Adipocyte (in vitro differentiated cells): ENCODE data around the gene RS1.
A peak's percentile ranks its signal among the peaks of the same experiment; 100 is the strongest.

Experiments used
- DNase-seq: peaks from one replicate; pipeline ENCODE4 v3.0.0-alpha.2; 2015; ENCODE audit warnings: low read depth
- H3K27me3 ChIP-seq: replicated peaks from 2 replicates; pipeline ENCODE4 v1.7.0; 2013; ENCODE audit warnings: mild to moderate bottlenecking, low read length, moderate library complexity; ENCODE audit not compliant: control insufficient read depth, insufficient read depth
- H3K36me3 ChIP-seq: 2 replicates; pipeline ENCODE4 v1.7.0; 2013; ENCODE audit warnings: low read length, mild to moderate bottlenecking, moderate library complexity; ENCODE audit not compliant: control insufficient read depth, insufficient read depth, severe bottlenecking
- H3K4me1 ChIP-seq: 2 replicates; pipeline ENCODE4 v1.7.0; 2013; ENCODE audit warnings: mild to moderate bottlenecking, low read length, moderate library complexity; ENCODE audit not compliant: control insufficient read depth, insufficient read depth
- H3K4me3 ChIP-seq: 2 replicates; pipeline ENCODE4 v1.7.0; 2013; ENCODE audit warnings: mild to moderate bottlenecking, low read length, moderate library complexity
- H3K9ac ChIP-seq: 2 replicates; pipeline ENCODE4 v1.7.0; 2013; ENCODE audit warnings: mild to moderate bottlenecking, low read length, moderate library complexity
- H3K9me3 ChIP-seq: 2 replicates; pipeline ENCODE4 v1.7.0; 2013; ENCODE audit warnings: mild to moderate bottlenecking, low read length, moderate library complexity; ENCODE audit not compliant: control insufficient read depth

Gene RS1

GRCh38 chrX:18664947-18665346 lies 7.0 kb downstream of the RS1 start:
- Histone ChIP-seq H3K4me3 (no peak overlapping the region), H3K4me1 (no peaks in the 10 kb centered on the region), H3K9me3 (no peaks in the 10 kb centered on the region), H3K27me3 (no peaks in the 10 kb centered on the region), H3K36me3 (no peaks in the 10 kb centered on the region), H3K9ac (no peak overlapping the region)
- no peak for DNase-seq

- Histone ChIP-seq H3K9me3 (no peaks in the 10 kb centered on the region), H3K9ac (no peak overlapping the region), H3K4me3 (no peak overlapping the region), H3K27me3 (no peaks in the 10 kb centered on the region), H3K36me3 (no peaks in the 10 kb centered on the region), H3K4me1 (no peaks in the 10 kb centered on the region)
- DNase-seq, result no peak
Measured at GRCh38 chrX:18661273-18661672, 10.6 kb downstream of the RS1 start.

GRCh38 chrX:18654875-18655836 lies 16.8 kb downstream of the RS1 start:
- peak; percentile 6 for DNase-seq
- Histone ChIP-seq H3K4me1 (no peaks in the 10 kb centered on the region), H3K9ac (no peak overlapping the region), H3K27me3 (peaks cover 3% of the 10 kb centered on the region), H3K4me3 (no peak overlapping the region), H3K36me3 (no peaks in the 10 kb centered on the region), H3K9me3 (no peaks in the 10 kb centered on the region)

- H3K9me3 ChIP-seq, result no peaks in the 10 kb centered on the region
- H3K4me3 ChIP-seq, result no peak overlapping the region
- H3K4me1 ChIP-seq, result no peaks in the 10 kb centered on the region
- no peak for DNase-seq
- no peaks in the 10 kb centered on the region for H3K36me3 ChIP-seq
- H3K27me3 ChIP-seq, result peaks cover 3% of the 10 kb centered on the region
- no peak overlapping the region for H3K9ac ChIP-seq
Measured at GRCh38 chrX:18652636-18653035, 19.3 kb downstream of the RS1 start.

GRCh38 chrX:18650662-18651061 lies 21.2 kb downstream of the RS1 start:
- H3K36me3 ChIP-seq, result no peaks in the 10 kb centered on the region
- no peak overlapping the region for H3K9ac ChIP-seq
- no peaks in the 10 kb centered on the region for H3K4me1 ChIP-seq
- DNase-seq, result no peak
- no peak overlapping the region for H3K4me3 ChIP-seq
- no peaks in the 10 kb centered on the region for H3K9me3 ChIP-seq
- peaks cover 3% of the 10 kb centered on the region for H3K27me3 ChIP-seq

GRCh38 chrX:18649498-18649951 lies 22.4 kb downstream of the RS1 start:
- no peak overlapping the region for H3K4me3 ChIP-seq
- peaks cover 3% of the 10 kb centered on the region for H3K27me3 ChIP-seq
- peak; percentile 7 for DNase-seq
- H3K4me1 ChIP-seq, result no peaks in the 10 kb centered on the region
- H3K9me3 ChIP-seq, result no peaks in the 10 kb centered on the region
- no peaks in the 10 kb centered on the region for H3K36me3 ChIP-seq
- no peak overlapping the region for H3K9ac ChIP-seq

GRCh38 chrX:18647621-18648020 lies 24.3 kb downstream of the RS1 start:
- Histone ChIP-seq H3K27me3 (peaks cover 3% of the 10 kb centered on the region), H3K9me3 (no peaks in the 10 kb centered on the region), H3K4me3 (no peak overlapping the region), H3K36me3 (no peaks in the 10 kb centered on the region), H3K4me1 (no peaks in the 10 kb centered on the region), H3K9ac (no peak overlapping the region)
- no peak for DNase-seq

- H3K9ac ChIP-seq, result no peak overlapping the region
- H3K4me1 ChIP-seq, result no peaks in the 10 kb centered on the region
- no peak overlapping the region for H3K4me3 ChIP-seq
- no peak for DNase-seq
- H3K9me3 ChIP-seq, result peaks cover 3% of the 10 kb centered on the region
- H3K36me3 ChIP-seq, result no peaks in the 10 kb centered on the region
- H3K27me3 ChIP-seq, result peaks cover 3% of the 10 kb centered on the region
Measured at GRCh38 chrX:18643853-18644252, 28.1 kb downstream of the RS1 start.

- Histone ChIP-seq H3K27me3 (peaks cover 3% of the 10 kb centered on the region), H3K9me3 (peaks cover 3% of the 10 kb centered on the region), H3K4me1 (no peaks in the 10 kb centered on the region), H3K4me3 (no peak overlapping the region), H3K36me3 (no peaks in the 10 kb centered on the region), H3K9ac (no peak overlapping the region)
- no peak for DNase-seq
Measured at GRCh38 chrX:18643243-18643642, 28.7 kb downstream of the RS1 start.

GRCh38 chrX:18640686-18641085 lies 31.2 kb downstream of the RS1 start:
- H3K4me1 ChIP-seq, result no peaks in the 10 kb centered on the region
- H3K4me3 ChIP-seq, result no peak overlapping the region
- no peak for DNase-seq
- H3K9ac ChIP-seq, result no peak overlapping the region
- H3K27me3 ChIP-seq, result peaks cover 3% of the 10 kb centered on the region
- H3K36me3 ChIP-seq, result no peaks in the 10 kb centered on the region
- H3K9me3 ChIP-seq, result peaks cover 3% of the 10 kb centered on the region

- Histone ChIP-seq H3K27me3 (peaks cover 6% of the 10 kb centered on the region), H3K9me3 (peaks cover 7% of the 10 kb centered on the region), H3K4me3 (no peak overlapping the region), H3K4me1 (no peaks in the 10 kb centered on the region), H3K36me3 (no peaks in the 10 kb centered on the region), H3K9ac (no peak overlapping the region)
- no peak for DNase-seq
Measured at GRCh38 chrX:18639280-18639679, 32.6 kb downstream of the RS1 start.
